ENCODE results near the gene COX5B. TPM values are rescaled to one million over a fixed set of nuclear protein-coding genes. Genes with fewer than 3 reads are reported as not detected.
"Not testable (repeated sequence)": the region's sequence is repeated elsewhere in the genome, so short reads cannot be mapped to it uniquely, and the experiment has no call there.

The COX5B gene
- total RNA-seq, 2 donors from 2014 or later, result 363 to 469 TPM

DNA sequence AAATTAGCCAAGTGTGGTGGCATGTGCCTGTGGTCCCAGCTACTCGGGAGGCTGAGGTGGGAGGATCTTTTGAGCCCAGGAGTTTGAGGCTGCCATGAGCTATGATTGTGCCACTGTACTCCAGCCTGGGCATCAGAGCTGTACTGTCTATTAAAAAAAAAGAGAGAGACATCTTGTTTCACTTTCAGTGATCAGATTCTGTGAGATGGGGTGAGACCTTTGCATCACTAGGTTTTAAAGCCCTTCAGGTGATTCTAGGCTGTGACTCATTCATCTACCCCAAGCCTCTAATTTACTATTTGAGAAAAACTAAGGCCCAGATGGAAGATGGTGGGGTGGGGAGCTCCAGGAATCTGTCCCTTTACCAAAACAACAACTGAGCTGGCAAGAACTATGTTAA lies 30.8 kb downstream of the COX5B start:
- TF ChIP-seq POLR2A (IDR thresholded peaks at IDR 0.05) (no peak), POLR2AphosphoS5 (IDR thresholded peaks at IDR 0.05) (no peak)
- TF ChIP-seq, protein P1, sequence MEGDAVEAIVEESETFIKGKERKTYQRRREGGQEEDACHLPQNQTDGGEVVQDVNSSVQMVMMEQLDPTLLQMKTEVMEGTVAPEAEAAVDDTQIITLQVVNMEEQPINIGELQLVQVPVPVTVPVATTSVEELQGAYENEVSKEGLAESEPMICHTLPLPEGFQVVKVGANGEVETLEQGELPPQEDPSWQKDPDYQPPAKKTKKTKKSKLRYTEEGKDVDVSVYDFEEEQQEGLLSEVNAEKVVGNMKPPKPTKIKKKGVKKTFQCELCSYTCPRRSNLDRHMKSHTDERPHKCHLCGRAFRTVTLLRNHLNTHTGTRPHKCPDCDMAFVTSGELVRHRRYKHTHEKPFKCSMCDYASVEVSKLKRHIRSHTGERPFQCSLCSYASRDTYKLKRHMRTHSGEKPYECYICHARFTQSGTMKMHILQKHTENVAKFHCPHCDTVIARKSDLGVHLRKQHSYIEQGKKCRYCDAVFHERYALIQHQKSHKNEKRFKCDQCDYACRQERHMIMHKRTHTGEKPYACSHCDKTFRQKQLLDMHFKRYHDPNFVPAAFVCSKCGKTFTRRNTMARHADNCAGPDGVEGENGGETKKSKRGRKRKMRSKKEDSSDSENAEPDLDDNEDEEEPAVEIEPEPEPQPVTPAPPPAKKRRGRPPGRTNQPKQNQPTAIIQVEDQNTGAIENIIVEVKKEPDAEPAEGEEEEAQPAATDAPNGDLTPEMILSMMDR (IDR thresholded peaks at IDR 0.05), result no peak
- Histone ChIP-seq H3K27me3 (replicated peaks; ENCODE audit: insufficient read depth) (no peaks in the 10 kb centered on the region), H3K4me3 (no peak overlapping the region), H3K36me3 (no peaks in the 10 kb centered on the region), H3K9me3 (no peaks in the 10 kb centered on the region), H3K27ac (no peak overlapping the region), H3K4me1 (replicated peaks) (no peaks in the 10 kb centered on the region)
- WGBS, result 93% methylated on average over 1 of the region's 1 CpG
- no peak for DNase-seq (ENCODE audit: low spot score)
- intact Hi-C loops (cut with DNase I), result no loop called here

DNA sequence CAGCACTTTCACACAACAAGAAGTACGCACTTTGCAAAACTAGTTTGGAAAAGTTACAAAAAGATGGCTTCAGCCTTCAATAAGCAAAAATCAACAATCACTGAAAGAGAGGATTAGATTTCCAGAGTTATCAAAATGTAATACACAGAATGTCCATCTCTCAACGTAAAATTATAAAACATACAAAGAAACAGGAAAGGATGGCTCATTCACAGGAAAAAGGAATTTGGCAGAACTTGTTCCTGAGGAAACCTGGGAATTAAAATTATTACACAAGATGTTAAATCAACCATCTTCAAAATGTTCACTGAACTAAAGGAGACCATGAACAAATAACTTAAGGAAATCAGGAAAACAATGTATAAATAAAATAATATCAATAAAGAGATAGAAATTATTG lies 31.6 kb downstream of the COX5B start:
- WGBS, result 85% methylated on average over 2 of the region's 2 CpGs
- no peak for DNase-seq (ENCODE audit: low spot score)
- intact Hi-C loops (cut with DNase I), result no loop called here
- no peaks in the 10 kb centered on the region for H3K9me3 ChIP-seq
- TF ChIP-seq POLR2AphosphoS5 (IDR thresholded peaks at IDR 0.05), result no peak
- no peak for TF ChIP-seq POLR2A (IDR thresholded peaks at IDR 0.05)
- TF ChIP-seq, protein P1 (IDR thresholded peaks at IDR 0.05), result no peak
- H3K4me3 ChIP-seq, result no peak overlapping the region
- H3K27ac ChIP-seq, result no peak overlapping the region
- no peaks in the 10 kb centered on the region for H3K4me1 ChIP-seq (replicated peaks)
- H3K36me3 ChIP-seq, result no peaks in the 10 kb centered on the region
- H3K27me3 ChIP-seq (replicated peaks; ENCODE audit: insufficient read depth), result no peaks in the 10 kb centered on the region

DNA sequence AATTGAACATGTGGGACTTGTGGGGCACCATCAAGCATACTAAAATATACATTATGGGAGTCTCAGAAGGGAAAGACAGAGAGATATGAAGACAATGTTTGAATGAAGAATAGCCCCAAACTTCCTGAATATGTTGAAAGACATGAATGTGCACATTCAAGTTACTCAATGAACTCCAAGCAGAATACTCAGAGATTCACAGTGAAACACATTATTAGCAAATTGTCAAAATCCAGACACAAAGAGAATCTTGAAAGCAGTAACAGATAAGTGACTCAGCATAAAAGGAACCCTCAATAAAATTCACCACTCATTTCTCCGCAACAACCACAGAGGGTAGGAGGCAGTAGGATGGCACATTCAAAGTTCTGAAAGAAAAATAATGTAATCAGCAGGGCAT lies 32.4 kb downstream of the COX5B start:
- H3K4me1 ChIP-seq (replicated peaks), result no peaks in the 10 kb centered on the region
- 97% methylated on average over 1 of the region's 1 CpG for WGBS
- H3K27me3 ChIP-seq (replicated peaks; ENCODE audit: insufficient read depth), result no peaks in the 10 kb centered on the region
- intact Hi-C loops (cut with DNase I), result no loop called here
- H3K36me3 ChIP-seq, result no peaks in the 10 kb centered on the region
- H3K4me3 ChIP-seq, result no peak overlapping the region
- TF ChIP-seq POLR2AphosphoS5 (IDR thresholded peaks at IDR 0.05), result no peak
- no peak for TF ChIP-seq POLR2A (IDR thresholded peaks at IDR 0.05)
- TF ChIP-seq, protein P1 (IDR thresholded peaks at IDR 0.05), result no peak
- DNase-seq (ENCODE audit: low spot score), result no peak
- no peaks in the 10 kb centered on the region for H3K9me3 ChIP-seq
- H3K27ac ChIP-seq, result no peak overlapping the region

DNA sequence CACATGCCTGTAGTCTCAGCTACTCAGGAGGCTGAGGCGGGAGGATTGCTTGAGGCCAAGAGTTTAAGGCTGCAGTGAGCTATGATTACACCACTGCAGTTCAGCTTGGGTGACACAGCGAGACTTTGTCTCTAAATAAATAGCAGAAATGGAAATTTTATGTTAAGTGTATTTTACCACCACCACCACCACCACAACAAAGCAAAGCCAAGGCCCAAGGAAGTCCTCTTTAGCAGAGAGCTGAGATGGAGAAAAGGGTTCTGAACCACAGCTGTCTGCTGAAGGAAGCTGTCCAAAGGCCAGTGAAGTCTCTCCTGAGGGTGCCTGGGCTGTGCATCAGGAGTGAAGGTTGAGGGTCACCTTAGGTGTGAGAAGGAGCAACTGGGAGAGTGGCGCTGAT lies 41.4 kb downstream of the COX5B start:
- H3K27me3 ChIP-seq (replicated peaks; ENCODE audit: insufficient read depth); H3K9me3 ChIP-seq; intact Hi-C loops (cut with DNase I); H3K27ac ChIP-seq; H3K4me3 ChIP-seq; DNase-seq (ENCODE audit: low spot score); H3K36me3 ChIP-seq; H3K4me1 ChIP-seq (replicated peaks): not testable (repeated sequence)
- 98% methylated on average over 2 of the region's 3 CpGs for WGBS

DNA sequence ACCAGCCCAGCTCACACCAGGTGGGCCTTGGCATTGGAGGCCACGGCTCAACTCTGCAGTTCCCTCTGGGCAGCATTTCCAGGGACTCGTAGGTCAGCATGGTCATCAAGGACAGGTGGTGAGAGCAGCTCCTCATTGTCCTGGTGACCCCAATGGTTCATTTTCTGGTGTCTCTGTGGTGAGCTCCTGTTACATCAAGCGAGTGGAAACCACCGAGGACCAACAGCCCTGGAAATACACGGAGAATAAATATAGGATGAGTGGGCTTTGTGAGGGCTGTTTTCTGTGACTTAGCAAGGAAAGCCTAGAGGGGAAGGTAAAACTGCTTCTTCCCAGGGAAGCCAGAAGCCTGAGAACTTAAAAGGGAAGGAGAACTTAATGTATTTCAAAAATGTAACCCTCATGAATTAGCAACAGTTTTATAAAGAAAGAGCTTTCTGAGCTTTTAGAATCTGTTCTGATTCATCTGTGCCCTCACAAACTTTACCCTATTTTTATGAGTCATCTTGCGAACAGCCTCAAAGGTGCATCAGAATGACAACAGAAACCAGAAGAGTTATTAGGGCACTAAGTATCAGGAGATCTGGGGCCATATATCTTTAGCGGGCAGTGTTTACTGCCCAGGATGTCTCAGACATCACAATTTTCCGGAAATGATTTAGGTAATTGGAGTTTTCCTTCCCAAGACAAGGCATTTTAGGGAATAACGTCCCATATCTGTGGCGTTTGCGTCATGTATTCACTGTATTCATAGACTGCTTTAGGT lies 42.4 kb downstream of the COX5B start:
- no peaks in the 10 kb centered on the region for H3K36me3 ChIP-seq
- H3K4me1 ChIP-seq (replicated peaks), result no peaks in the 10 kb centered on the region
- no peak for TF ChIP-seq POLR2AphosphoS5 (IDR thresholded peaks at IDR 0.05)
- no peak for TF ChIP-seq POLR2A (IDR thresholded peaks at IDR 0.05)
- TF ChIP-seq, protein P1 (IDR thresholded peaks at IDR 0.05), result no peak
- WGBS, result 83% methylated on average over 11 of the region's 11 CpGs
- no peaks in the 10 kb centered on the region for H3K27me3 ChIP-seq (replicated peaks; ENCODE audit: insufficient read depth)
- H3K9me3 ChIP-seq, result no peaks in the 10 kb centered on the region
- no peak overlapping the region for H3K4me3 ChIP-seq
- intact Hi-C loops (cut with DNase I), result no loop called here
- DNase-seq (ENCODE audit: low spot score), result no peak
- H3K27ac ChIP-seq, result no peak overlapping the region
